HG03025 (cell line): Measurements from ENCODE around the gene SLC22A23.

Source experiments
- ATAC-seq: cut with Tn5 transposase; IDR thresholded peaks from one replicate; pipeline ENCODE4 v1.9.1; 2021; ENCODE audit warnings: mild to moderate bottlenecking, moderate library complexity; ENCODE audit not compliant: unreplicated experiment, low FRiP score

Gene SLC22A23

GRCh38 chr6:3373597-3374203 is 83.2 kb downstream of the SLC22A23 start:
- ATAC-seq, result no peak

- ATAC-seq, result no peak
Measured at GRCh38 chr6:3372912-3373554, 83.8 kb downstream of the SLC22A23 start.

GRCh38 chr6:3372184-3372846 is 84.5 kb downstream of the SLC22A23 start:
- no peak for ATAC-seq

GRCh38 chr6:3371222-3371949 is 85.5 kb downstream of the SLC22A23 start:
- ATAC-seq, result no peak

GRCh38 chr6:3370361-3371221 is 86.3 kb downstream of the SLC22A23 start:
- no peak for ATAC-seq

- no peak for ATAC-seq
Measured at GRCh38 chr6:3369985-3370360, 86.9 kb downstream of the SLC22A23 start.

- ATAC-seq, result no peak
Measured at GRCh38 chr6:3368685-3369084, 88.2 kb downstream of the SLC22A23 start.

GRCh38 chr6:3367630-3368029 is 89.2 kb downstream of the SLC22A23 start:
- no peak for ATAC-seq

- no peak for ATAC-seq
Measured at GRCh38 chr6:3366596-3367413, 90.0 kb downstream of the SLC22A23 start.

GRCh38 chr6:3364391-3364790 is 92.5 kb downstream of the SLC22A23 start:
- ATAC-seq, result no peak

- ATAC-seq, result no peak
Measured at GRCh38 chr6:3363296-3364025, 93.4 kb downstream of the SLC22A23 start.

GRCh38 chr6:3361312-3362037 is 95.4 kb downstream of the SLC22A23 start:
- ATAC-seq, result no peak

GRCh38 chr6:3360727-3361045 is 96.2 kb downstream of the SLC22A23 start:
- ATAC-seq, result no peak

- no peak for ATAC-seq
Measured at GRCh38 chr6:3359973-3360726, 96.7 kb downstream of the SLC22A23 start.

- no peak for ATAC-seq
Measured at GRCh38 chr6:3359101-3359752, 97.6 kb downstream of the SLC22A23 start.

- no peak for ATAC-seq
Measured at GRCh38 chr6:3358413-3359100, 98.3 kb downstream of the SLC22A23 start.

GRCh38 chr6:3357678-3358077 is 99.2 kb downstream of the SLC22A23 start:
- no peak for ATAC-seq
